ENCODE measurements around the gene SCAF1. TPM values are rescaled to one million over a fixed set of nuclear protein-coding genes. Genes with fewer than 3 reads are reported as not detected.

Gene SCAF1

Small RNA genes within 50 kb of the gene (small RNA-seq; reads per million reads assigned to genes)
- not detected for gene MIR5088 (ENCODE audit: insufficient read depth)

All from mesendoderm (in vitro differentiated cells).